OCI-LY1 (cell line): ENCODE data around the gene MRPS31.
A peak's percentile ranks its signal among the peaks of the same experiment; 100 is the strongest.

Experiments
- H2AFZ ChIP-seq: fragments of 200-600 bp; sonication (generic), shearing (Covaris generic); 2 replicates; pipeline ENCODE4 v1.6.0; 2014; ENCODE audit warnings: antibody characterized with exemption, mild to moderate bottlenecking, low read length
- H3F3A ChIP-seq: fragments of 200-600 bp; sonication (generic), shearing (Covaris generic); 2 replicates; pipeline ENCODE4 v1.6.0; 2014; ENCODE audit warnings: mild to moderate bottlenecking, antibody characterized with exemption, low read length, moderate library complexity; ENCODE audit not compliant: insufficient read depth
- H3K27ac ChIP-seq: fragments of 200-600 bp; sonication (generic); 2 replicates; pipeline ENCODE4 v1.5.1; 2014; ENCODE audit warnings: low read length, mixed run types, mild to moderate bottlenecking, low read depth; ENCODE audit not compliant: poor library complexity, severe bottlenecking
- H3K27me3 ChIP-seq: fragments of 200-600 bp; sonication (generic); 2 replicates; pipeline ENCODE4 v1.6.0; 2014; ENCODE audit warnings: antibody characterized with exemption, mild to moderate bottlenecking, low read length, moderate library complexity; ENCODE audit not compliant: insufficient read depth
- H3K36me3 ChIP-seq: fragments of 200-600 bp; sonication (generic); 2 replicates; pipeline ENCODE4 v1.6.1; 2014; ENCODE audit warnings: mild to moderate bottlenecking, antibody characterized with exemption, low read length, moderate library complexity, mixed read lengths; ENCODE audit not compliant: insufficient read depth
- H3K4me1 ChIP-seq: fragments of 200-600 bp; sonication (generic); 2 replicates; pipeline ENCODE4 v1.5.1; 2014; ENCODE audit warnings: mild to moderate bottlenecking, low read length, moderate library complexity; ENCODE audit not compliant: insufficient read depth, severe bottlenecking
- H3K4me2 ChIP-seq: fragments of 200-600 bp; sonication (generic), shearing (Covaris generic); 2 replicates; pipeline ENCODE4 v1.6.1; 2014; ENCODE audit warnings: low read length
- H3K4me3 ChIP-seq: fragments of 200-600 bp; sonication (generic); 2 replicates; pipeline ENCODE4 v1.5.1; 2014; ENCODE audit warnings: low read length, low read depth, mild to moderate bottlenecking, mixed read lengths; ENCODE audit not compliant: poor library complexity, severe bottlenecking
- H3K79me2 ChIP-seq: fragments of 200-600 bp; shearing (Covaris generic); 2 replicates; pipeline ENCODE4 v1.6.1; 2016; ENCODE audit warnings: mixed run types, low read length, mixed read lengths; ENCODE audit not compliant: insufficient read depth
- H3K9ac ChIP-seq: fragments of 200-600 bp; sonication (generic), shearing (Covaris generic); 2 replicates; pipeline ENCODE4 v1.6.1; 2014; ENCODE audit warnings: mild to moderate bottlenecking, low read length, mixed read lengths
- H3K9me2 ChIP-seq: fragments of 200-600 bp; sonication (generic), shearing (Covaris generic); 2 replicates; pipeline ENCODE4 v1.6.1; 2014; ENCODE audit warnings: low read depth, mild to moderate bottlenecking, low read length, mixed read lengths
- H3K9me3 ChIP-seq: fragments of 200-600 bp; shearing (Covaris generic); 2 replicates; pipeline ENCODE4 v1.6.1; 2014; ENCODE audit warnings: low read length, mixed read lengths
- H4K20me1 ChIP-seq: fragments of 200-600 bp; sonication (generic), shearing (Covaris generic); 2 replicates; pipeline ENCODE4 v1.6.0; 2016; ENCODE audit warnings: mild to moderate bottlenecking, low read length; ENCODE audit not compliant: insufficient read depth
- EZH2 ChIP-seq: fragments of 200-600 bp; sonication (generic), shearing (Covaris generic); IDR thresholded peaks from 2 replicates; pipeline ENCODE4 v1.8.0; 2017; ENCODE audit warnings: borderline replicate concordance, mixed run types, mild to moderate bottlenecking, antibody characterized with exemption, low read length, moderate library complexity, mixed read lengths
- TF ChIP-seq, protein P1 (sequence below): fragments of 200-600 bp; sonication (generic), shearing (Covaris generic); IDR thresholded peaks from 2 replicates; pipeline ENCODE4 v1.5.1; 2017; ENCODE audit warnings: mild to moderate bottlenecking, antibody characterized with exemption, low read length, moderate library complexity, mixed read lengths

The MRPS31 gene

DNA sequence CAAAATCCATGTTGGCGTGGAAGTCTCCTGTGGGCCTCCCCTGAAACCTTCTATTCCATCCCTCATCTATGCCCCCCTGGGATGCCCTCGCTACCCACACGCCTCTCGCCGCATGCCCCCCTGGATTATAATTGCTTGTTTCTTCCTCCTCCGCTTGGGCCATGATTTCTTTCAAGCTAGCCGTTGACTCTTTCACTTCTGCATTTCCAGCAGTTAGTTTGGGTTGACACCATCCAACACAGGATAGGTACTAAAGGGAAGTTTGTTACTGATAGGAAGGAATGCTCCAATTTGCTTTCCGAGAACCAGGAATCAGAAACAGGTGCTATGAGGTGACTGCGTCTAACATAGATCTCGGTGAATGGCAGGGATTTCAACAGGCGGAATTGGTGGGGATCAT, 10.7 kb upstream of the MRPS31 start:
- TF ChIP-seq, protein P1, sequence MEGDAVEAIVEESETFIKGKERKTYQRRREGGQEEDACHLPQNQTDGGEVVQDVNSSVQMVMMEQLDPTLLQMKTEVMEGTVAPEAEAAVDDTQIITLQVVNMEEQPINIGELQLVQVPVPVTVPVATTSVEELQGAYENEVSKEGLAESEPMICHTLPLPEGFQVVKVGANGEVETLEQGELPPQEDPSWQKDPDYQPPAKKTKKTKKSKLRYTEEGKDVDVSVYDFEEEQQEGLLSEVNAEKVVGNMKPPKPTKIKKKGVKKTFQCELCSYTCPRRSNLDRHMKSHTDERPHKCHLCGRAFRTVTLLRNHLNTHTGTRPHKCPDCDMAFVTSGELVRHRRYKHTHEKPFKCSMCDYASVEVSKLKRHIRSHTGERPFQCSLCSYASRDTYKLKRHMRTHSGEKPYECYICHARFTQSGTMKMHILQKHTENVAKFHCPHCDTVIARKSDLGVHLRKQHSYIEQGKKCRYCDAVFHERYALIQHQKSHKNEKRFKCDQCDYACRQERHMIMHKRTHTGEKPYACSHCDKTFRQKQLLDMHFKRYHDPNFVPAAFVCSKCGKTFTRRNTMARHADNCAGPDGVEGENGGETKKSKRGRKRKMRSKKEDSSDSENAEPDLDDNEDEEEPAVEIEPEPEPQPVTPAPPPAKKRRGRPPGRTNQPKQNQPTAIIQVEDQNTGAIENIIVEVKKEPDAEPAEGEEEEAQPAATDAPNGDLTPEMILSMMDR = no peak
- no peak for TF ChIP-seq EZH2
- Histone ChIP-seq H3K27ac (peak overlapping the region; percentile 59), H3K4me3 (no peak overlapping the region), H3F3A (no peaks in the 10 kb centered on the region; the same call in 1 of the 2 replicates), H2AFZ (no peak overlapping the region), H3K36me3 (no peaks in the 10 kb centered on the region), H3K4me2 (peak overlapping the region; percentile 45; the same call in 1 of the 2 replicates), H3K9me2 (no peaks in the 10 kb centered on the region), H4K20me1 (no peaks in the 10 kb centered on the region), H3K4me1 (peaks cover 47% of the 10 kb centered on the region), H3K9ac (no peak overlapping the region), H3K27me3 (no peaks in the 10 kb centered on the region), H3K9me3 (no peaks in the 10 kb centered on the region), H3K79me2 (no peaks in the 10 kb centered on the region)

DNA sequence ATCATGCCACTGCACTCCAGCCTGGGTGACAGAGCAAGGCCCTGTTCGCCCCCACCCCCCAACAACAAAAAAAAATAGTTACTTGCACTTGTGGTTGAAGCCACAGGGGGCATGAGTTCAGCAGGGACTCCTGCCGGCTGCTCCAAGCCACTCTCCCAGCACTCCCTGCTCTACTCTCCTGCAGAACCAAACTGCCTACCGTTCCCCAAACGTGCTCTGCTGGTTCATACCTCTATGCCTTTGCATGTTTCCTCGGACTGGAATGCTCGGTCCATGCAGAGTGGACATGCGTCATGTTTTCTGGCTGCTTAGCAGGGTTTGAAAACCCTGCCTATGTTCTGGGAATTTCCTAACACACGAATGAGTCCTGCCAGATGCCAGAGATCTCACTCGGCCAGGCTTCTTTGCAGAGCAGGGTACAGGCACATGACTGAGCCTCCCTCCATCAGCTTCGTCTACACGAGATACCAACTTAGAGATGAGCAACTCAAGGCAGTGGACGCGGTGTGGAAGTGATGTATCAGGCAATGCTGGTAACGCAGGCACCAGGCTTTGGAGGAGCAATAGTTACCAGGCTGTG, 9.9 kb upstream of the MRPS31 start:
- Histone ChIP-seq H3K79me2 (no peaks in the 10 kb centered on the region), H3K9ac (no peak overlapping the region), H3K27me3 (no peaks in the 10 kb centered on the region), H3K4me3 (no peak overlapping the region), H3F3A (no peaks in the 10 kb centered on the region), H3K36me3 (no peaks in the 10 kb centered on the region), H3K4me2 (no peak overlapping the region), H4K20me1 (no peaks in the 10 kb centered on the region), H3K27ac (peak overlapping the region; percentile 59), H3K9me2 (no peaks in the 10 kb centered on the region), H3K4me1 (peaks cover 55% of the 10 kb centered on the region), H3K9me3 (no peaks in the 10 kb centered on the region), H2AFZ (no peak overlapping the region)
- TF ChIP-seq EZH2 = no peak
- TF ChIP-seq, protein P1 = peak; percentile 38; the same call in 1 of the 2 replicates

DNA sequence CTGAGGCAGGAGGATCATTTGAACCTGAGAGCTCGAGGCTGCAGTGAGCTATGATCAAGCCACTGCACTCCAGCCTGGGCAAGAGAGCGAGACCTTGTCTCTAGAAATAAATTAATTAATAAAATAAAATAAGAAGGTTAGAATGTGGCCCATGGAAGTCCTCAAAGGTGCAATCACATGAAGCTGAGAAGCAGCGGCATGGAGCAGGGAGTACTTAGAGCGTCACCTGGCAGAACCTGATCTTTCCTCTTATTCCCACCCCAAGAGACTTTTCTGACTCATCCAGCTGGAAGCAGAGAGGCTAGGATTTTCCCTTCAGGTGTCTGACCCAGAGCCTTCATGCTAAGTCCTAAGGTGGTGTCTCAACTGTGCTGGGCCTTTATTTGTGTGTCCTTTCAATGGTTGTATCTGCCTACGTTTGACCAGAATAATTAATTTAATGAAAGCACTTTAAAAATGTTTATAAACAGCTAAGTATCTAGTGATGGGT, 8.9 kb upstream of the MRPS31 start:
- TF ChIP-seq EZH2 = no peak
- TF ChIP-seq, protein P1 = no peak

More for the DNA sequence above, 8.9 kb upstream of the MRPS31 start:
- H3K9ac ChIP-seq = no peak overlapping the region
- no peaks in the 10 kb centered on the region for H3K36me3 ChIP-seq
- no peaks in the 10 kb centered on the region for H3K9me2 ChIP-seq
- no peaks in the 10 kb centered on the region for H3K27me3 ChIP-seq
- H3K79me2 ChIP-seq = no peaks in the 10 kb centered on the region
- H3K27ac ChIP-seq = no peak overlapping the region
- H2AFZ ChIP-seq = no peak overlapping the region
- no peaks in the 10 kb centered on the region for H4K20me1 ChIP-seq
- H3K4me1 ChIP-seq = peaks cover 55% of the 10 kb centered on the region
- no peak overlapping the region for H3K4me2 ChIP-seq
- H3K9me3 ChIP-seq = no peaks in the 10 kb centered on the region
- H3F3A ChIP-seq = no peaks in the 10 kb centered on the region
- no peak overlapping the region for H3K4me3 ChIP-seq
